ENCODE measurements around the gene SUMO4.
A peak's percentile ranks its signal among the peaks of the same experiment; 100 is the strongest.
"Not testable (repeated sequence)": the region's sequence is repeated elsewhere in the genome, so short reads cannot be mapped to it uniquely, and the experiment has no call there.

The SUMO4 gene

DNA sequence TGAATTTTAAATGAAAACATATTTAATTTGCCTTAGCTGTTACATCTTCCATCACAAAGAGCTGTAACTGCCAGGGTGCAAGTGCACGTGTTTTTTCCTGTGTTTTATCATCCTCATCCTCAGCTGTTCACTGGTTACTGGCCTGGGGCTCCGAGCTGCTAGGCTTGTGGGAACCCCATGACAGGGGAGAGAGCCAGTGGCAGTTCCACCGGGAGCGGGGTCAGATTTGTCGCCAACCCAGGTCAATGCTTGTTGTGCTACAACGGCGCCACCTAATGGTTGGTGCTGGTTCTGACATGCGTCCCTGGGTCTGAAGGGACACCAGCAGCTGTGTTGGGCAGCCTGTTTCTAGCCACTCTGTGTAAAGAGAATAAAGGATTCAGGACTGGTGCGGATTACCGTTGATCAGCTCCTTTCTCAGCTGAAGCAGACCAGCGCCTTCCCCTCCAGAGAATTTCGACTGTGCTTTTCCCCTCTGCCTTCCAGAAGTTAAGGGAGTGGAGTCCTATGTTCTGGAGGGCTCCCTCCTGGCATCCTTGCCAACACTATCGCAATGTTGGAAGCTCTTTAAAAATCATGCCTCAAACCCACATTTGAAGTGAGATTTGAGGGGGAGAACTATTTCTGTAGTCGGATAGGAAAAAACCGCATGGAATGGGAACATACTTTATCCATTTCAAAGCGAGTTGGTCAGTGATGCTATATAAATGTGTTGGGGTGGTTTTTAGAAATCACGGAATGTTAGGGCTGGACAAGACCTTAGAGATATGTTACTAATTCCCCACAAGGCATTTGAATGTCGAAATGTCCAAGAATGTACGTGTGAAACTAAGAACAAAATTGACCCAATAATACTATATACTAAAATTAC is 32.1 kb downstream of the SUMO4 start:
- peak; percentile 76 for DNase-seq (ENCODE audit: low spot score)

DNA sequence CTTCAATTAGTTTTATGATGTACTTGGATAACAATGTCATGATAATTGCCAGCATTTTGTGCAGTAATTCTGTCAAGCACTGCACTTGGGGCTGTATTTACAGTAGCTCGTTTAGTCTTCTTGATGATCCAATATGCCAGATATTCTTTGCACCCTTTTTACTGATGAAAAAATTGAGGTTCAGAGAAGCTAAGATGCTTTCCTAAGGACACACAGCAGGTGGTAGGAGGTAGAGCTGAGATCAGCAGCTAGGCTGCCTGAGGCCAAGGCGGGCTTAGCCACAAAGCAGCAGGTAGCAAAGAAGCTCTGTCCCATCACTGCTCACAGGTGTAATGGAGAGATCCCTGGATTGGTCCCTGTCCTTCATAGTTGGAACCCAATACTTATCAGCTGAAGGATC is 33.3 kb downstream of the SUMO4 start:
- no peak for DNase-seq (ENCODE audit: low spot score)

- DNase-seq (ENCODE audit: low spot score) = no peak
Measured at GRCh38 chr6:149433881-149434280, 33.8 kb downstream of the SUMO4 start.

DNA sequence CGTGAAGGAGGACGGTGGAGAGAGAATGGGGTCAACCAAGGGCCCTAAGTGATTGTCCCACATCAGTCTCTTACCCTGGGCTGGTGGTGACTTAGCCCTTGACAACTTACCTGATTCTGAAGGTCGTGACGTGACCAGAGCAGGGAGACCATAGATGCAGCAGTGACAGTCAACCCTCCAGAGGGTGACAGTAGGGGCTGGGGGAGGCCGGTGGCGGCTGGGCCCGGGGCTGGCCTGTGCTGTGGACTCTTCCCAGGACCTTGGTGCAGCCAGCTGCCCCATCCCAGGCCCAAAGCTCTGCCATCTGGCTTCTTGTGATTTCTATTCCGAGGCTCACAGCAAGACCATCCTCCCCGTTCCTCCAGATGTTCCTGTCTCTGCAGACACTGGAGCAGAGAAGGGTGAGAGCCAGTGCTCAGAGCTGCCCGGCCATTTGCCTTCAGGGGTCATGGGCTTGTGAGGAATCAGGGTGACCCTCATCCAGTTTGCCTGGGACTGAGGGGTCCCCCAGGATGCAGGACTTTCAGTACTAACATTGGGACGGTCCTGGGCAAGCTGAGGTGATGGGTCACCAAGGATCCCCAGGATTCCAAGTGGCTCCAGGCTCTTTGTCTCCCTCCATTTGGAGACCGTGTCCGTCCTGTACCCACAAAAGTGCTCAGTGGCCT is 36.0 kb downstream of the SUMO4 start:
- DNase-seq (ENCODE audit: low spot score) = no peak

DNA sequence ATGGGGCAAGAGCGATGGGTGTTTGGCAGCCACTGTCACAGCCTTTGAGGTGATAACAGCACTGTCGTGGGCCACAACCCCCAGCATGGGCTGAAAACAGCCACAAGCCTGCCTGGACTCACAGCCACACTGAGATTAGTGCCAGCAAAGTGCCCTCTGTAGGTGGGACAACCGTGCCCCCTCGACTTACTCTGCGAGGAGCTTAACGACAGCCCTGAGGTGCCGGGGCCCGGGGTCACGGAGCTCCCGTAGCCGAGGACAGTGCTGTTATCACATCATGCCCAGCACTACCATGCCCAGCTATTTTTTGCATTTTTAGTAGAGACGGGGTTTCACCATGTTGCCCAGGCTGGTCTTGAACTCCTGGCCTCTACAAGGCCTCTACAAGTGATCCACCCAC is 36.6 kb downstream of the SUMO4 start:
- no peak for DNase-seq (ENCODE audit: low spot score)

DNA sequence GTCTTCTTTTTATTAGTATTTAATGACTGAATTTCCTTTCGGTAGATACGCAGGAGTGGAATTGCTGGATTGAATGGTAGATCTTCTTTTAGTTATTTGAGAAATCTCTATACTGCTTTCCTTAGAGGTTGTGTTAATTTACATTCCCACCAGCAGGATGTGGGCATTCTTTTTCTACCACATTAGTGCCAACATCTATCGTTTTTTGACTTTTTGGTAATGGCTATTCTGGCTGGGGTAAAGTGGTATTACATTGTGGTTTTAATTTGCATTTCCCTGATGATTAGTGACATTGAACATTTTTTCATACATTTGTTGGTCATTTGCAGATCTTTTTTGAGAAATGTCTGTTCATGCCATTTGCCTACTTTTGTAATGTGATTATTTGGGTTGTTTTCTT is 37.1 kb downstream of the SUMO4 start:
- no peak for DNase-seq (ENCODE audit: low spot score)

DNA sequence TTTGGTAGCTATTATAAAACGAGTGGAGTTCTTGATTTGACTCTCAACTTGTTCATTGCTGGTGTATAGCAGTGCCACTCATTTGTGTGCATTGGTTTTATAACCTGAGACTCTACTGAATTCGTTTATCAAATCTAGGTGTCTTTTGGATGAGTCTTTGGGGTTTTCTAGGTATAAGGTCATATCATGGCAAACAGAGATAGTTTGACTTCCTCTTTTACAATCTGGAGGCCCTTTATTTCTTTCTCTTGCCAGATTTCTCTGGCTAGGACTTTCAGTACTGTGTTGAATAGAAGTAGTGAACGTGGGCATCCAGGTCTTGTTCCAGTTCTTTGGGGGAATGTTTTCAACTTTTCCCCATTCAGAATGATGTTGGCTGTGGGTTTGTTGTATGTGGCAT is 38.8 kb downstream of the SUMO4 start:
- no peak for DNase-seq (ENCODE audit: low spot score)

GRCh38 chr6:149439626-149440025 is 39.6 kb downstream of the SUMO4 start:
- no peak for DNase-seq (ENCODE audit: low spot score)

DNA sequence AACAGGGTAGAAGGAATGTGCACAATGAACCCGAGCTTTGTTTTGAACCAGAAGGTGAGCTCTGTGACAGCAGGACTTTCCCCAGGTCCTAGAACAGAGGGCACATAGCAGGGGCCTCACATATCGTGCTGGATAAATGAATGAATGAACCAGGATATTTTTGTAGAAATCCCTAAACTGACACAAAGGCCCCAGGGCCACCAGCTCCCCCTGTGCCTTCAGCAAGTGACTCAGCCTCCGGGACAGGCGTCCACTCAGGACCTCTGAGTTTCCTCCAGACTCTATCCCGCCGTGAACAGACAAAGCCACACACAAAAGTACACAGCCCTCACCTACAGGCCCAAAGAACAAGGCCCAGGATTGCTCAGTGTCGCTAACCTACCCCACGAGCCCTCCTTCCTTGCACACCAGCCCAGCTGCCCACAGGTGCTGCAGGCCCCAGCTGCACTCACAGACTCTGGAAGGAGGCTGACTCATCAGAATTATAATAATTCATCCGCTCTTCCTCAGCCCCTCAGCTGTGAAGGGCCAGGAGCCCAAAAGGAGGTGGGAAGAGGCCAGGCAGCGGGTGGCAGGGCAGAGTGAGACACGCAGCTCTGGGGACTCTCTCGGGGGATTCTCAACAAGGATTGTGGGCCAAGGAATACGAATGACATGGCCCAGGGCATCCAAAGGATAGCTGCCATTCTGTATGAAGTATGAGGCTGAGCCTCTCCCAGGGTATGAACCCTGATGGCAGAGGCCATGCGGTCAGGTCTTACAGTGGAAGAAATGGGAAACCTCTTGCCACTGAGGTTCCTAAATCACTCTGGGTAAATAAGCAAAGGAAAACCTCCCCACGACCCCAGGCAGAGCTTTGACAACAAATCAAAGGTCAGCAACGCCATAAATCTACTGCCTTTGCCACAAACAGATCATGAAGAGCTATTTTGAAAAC is 40.9 kb downstream of the SUMO4 start:
- no peak for DNase-seq (ENCODE audit: low spot score)

- DNase-seq (ENCODE audit: low spot score) = no peak
Measured at GRCh38 chr6:149441740-149442139, 41.7 kb downstream of the SUMO4 start.

- no peak for DNase-seq (ENCODE audit: low spot score)
Measured at GRCh38 chr6:149443411-149444181, 43.5 kb downstream of the SUMO4 start.

- not testable (repeated sequence) for DNase-seq (ENCODE audit: low spot score)
Measured at GRCh38 chr6:149444360-149445094, 44.5 kb downstream of the SUMO4 start.

DNA sequence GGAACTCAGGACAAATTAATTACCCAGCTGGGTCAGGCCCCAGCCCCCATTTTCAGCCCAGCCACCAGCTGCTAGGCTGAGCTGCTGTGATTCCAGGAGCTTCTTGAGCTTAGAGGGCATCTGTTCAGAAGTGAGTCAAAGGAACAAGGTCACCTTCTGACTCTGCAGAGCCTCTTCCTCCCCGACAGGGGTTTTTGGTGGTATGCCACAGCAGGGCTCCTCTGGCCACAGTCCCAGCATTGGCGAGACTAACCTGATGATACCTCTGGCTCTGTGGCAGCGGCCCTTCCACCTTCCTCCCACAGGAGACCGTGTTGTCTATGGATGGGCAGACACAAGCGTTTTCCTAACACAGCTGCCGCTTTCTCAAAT is 45.0 kb downstream of the SUMO4 start:
- no peak for DNase-seq (ENCODE audit: low spot score)

GRCh38 chr6:149445573-149445972 is 45.5 kb downstream of the SUMO4 start:
- no peak for DNase-seq (ENCODE audit: low spot score)

GRCh38 chr6:149446791-149447376 is 46.8 kb downstream of the SUMO4 start:
- DNase-seq (ENCODE audit: low spot score) = no peak

DNA sequence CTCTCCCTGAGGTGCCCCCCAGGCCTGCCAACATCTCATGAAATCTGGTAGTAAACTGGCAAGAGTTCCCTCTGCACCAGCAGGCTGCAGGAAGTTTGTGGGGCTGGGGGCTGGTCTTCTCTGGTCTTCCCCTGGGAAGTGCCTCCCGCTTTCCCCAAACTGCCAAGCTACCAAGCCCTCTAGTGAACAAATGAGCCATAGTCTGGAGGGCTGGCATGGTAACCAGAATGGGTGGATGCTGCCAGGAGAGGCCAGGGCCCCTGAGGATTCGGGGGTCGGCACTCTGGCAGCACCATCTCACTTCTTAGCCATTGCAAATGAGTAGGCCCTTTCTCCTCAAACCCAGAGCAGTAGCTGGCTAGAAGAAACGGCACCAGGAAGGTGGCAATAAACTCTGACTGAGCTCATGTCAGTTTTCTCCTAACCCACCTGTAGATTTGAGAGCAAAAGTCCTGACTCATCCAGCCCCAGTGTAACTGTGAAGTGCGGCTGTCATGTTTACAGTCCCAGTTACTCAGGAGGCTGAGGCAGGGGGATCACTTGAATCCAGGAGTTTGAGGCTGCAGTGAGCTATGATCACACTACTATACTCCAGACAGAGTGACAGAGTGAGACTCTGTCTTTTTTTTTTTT is 48.9 kb downstream of the SUMO4 start:
- no peak for DNase-seq (ENCODE audit: low spot score)

GRCh38 chr6:149449831-149450678 is 50.0 kb downstream of the SUMO4 start:
- DNase-seq (ENCODE audit: low spot score) = no peak

Data from kidney tubule cell (primary cell).